GM12801 (cell line): ENCODE results near the gene TINAG.

Source experiments
- CTCF ChIP-seq: IDR thresholded peaks from one replicate; pipeline ENCODE4 v1.5.1; 2011; ENCODE audit warnings: control low read depth; ENCODE audit not compliant: insufficient read length; ENCODE audit errors: extremely low read depth

The TINAG gene

GRCh38 chr6:54428431-54428830 lies 120.2 kb downstream of the TINAG start:
- no peak for TF ChIP-seq CTCF

- no peak for TF ChIP-seq CTCF
Measured at GRCh38 chr6:54431466-54431865, 123.2 kb downstream of the TINAG start.
